Stimulated activated CD4-positive, alpha-beta T cell treated with anti-CD3 and anti-CD28 coated beads, TNF-alpha, amount 100 ng/mL, for 4 hours (primary cell): Measurements from ENCODE around the gene PHF14.

ENCODE experiments used
- DNase-seq, 3 experiments: peaks; one replicate each; pipeline ENCODE4 v3.0.0-alpha.2; 2020; ENCODE audit warnings: low read depth in 3 of 3

Gene PHF14

DNA sequence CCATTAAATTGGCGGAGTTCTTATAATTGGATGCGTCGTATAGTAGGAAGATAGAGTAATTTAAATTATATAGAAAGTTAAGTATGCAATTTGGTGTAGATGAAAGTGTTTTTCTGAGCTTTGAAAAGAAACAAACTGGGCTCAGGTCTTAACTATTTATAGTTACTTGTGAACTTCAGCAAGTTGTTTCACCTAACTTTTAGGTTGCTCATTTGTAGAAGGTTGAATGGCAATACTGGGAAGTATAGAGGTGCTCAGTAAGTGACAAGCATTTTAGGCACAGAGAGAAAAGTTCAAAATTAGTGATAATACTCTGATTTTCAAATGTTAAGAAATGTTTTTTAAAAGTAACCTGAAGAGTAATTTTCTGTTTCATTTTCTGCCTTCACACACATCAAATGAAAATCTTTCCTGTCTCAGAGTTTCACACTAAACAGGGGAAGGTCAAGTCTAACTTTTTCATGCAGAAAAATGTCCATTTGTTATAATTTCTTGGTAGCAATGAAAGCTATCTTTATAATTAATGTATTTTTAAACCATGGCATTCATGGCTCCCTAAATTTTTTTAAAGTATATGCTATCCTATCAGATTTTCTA, 146.5 kb downstream of the PHF14 start:
- DNase-seq, result no peak

- no peak for DNase-seq
These were observed 147.1 kb downstream of the PHF14 start for GRCh38 chr7:11120675-11121220.

DNA sequence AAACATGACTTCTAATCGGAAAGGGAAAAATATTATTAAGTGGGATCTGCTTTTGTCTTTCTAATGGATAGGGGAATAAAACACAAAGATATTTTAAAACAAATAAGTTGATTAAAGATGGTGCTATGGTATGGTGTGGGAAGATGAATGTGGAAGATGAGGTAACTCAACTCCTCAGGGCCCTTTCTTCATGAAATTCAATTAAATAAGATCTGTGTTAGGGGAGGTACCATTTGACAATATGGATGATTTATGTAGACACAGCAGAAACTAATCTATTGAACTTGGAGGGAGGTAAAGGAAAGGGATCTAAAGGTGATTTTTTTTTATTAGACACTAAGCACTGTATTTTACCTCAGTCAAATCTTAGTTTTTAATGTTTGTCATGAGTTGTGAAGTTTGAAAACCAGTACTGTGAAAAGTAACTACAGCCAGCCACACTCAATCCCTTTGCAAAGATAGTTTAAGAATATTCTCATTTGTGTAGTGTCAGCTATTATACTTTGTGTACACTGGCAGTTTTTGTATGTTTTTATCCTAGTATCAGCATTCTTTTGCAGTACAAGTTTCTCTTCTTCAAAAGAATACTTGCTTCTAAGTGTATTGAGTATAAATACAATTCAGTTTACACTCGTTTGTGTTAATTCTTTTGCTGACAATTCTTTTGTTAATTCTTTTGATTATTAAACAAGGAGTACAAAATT, 151.3 kb downstream of the PHF14 start:
- no peak for DNase-seq

DNA sequence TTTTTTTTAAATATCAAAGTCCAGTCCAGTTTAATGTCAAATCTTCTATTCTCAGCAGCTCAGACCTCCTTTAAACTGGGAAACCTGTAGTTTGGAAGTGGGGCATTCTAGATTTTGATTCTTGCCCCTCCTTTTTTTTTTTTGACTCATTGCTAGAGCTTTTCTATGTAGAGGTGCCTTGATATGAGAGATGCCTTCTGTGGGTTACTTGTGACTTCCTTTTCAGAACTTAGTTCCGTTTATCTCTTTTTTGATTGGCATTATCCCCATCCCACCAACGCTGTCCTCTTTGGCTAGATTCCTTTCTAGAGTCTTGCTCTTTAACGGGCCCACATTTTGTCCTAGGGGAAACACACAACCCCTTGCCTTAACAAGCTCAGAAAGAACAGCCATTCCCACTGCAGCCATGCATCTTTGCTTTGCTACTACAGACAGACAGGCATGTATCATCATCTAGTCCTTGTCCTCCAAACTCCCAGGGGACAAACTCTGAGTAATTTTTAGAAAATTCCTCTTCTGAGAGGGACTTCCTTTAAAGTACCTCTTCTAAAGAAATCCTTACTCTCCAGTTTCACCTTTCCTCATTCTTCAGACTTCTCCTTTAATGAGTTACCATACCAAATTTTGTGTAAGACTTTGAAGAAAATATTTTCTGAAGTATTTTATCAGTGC, 153.6 kb downstream of the PHF14 start:
- DNase-seq, result no peak

DNA sequence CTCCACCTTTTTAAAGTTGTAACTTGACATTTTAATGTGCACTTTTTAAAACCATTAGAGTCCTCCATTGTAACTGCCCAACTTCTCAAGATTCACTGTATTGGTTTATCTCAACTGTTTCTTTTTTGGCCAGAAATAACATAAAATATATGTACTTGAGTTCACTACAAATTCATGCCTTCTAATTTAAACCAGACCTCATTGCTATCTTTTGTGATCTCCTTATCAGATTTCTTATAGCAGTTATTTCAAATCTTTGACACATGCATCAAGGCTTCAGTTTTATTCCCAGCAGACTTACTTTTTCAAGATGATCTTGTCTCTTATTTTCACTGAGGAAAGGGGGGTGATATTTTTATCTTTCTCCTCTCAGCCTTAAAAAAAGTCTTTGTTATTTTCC, 154.3 kb downstream of the PHF14 start:
- no peak for DNase-seq

- no peak for DNase-seq
These were observed 154.8 kb downstream of the PHF14 start for GRCh38 chr7:11128498-11128897.

GRCh38 chr7:11130012-11130411, 156.3 kb downstream of the PHF14 start:
- no peak for DNase-seq

DNA sequence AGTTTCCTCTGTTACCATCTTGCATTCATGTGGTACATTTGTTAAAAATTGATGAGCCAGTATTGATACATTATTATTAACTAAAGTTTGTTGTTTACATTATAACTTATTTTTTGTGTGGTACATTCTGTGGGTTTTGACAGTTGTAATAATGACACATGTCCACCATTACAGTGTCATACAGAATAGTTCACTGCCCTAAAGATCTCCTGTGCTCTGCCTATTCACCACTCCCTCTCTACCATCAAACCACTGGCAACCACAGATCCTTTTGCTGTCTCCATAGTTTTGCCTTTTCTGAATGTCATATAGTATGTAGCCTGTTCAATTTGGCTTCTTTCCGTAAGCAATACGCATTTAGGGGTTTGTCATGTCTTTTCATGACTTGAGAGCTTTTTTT, 156.9 kb downstream of the PHF14 start:
- DNase-seq, result no peak

- no peak for DNase-seq
These were observed 159.8 kb downstream of the PHF14 start for GRCh38 chr7:11133436-11133959.

GRCh38 chr7:11135573-11135972, 161.9 kb downstream of the PHF14 start:
- DNase-seq, result no peak

- no peak for DNase-seq
These were observed 167.9 kb downstream of the PHF14 start for GRCh38 chr7:11141541-11141940.

DNA sequence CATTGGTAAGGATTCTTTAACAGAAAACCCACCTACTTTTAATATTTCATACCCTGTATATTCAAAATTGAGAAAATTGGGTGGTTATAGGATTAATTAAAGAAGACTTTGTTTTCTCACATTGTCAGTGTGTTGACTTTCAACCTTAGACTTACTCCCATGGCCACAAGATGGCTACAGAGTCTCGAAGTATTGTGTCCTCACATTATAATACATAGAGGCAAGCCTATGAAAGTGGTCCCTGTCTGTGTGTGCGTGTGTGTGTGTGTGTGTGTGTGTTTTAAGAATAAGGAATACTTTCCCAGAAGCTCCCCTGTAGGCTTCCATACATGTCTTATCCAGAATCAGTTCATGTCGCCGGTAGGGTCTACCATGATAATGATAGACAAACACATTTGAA, 180.0 kb downstream of the PHF14 start:
- no peak for DNase-seq

GRCh38 chr7:11155883-11156282, 182.2 kb downstream of the PHF14 start:
- no peak for DNase-seq

- no peak for DNase-seq
These were observed 187.8 kb downstream of the PHF14 start for GRCh38 chr7:11161499-11161898.

DNA sequence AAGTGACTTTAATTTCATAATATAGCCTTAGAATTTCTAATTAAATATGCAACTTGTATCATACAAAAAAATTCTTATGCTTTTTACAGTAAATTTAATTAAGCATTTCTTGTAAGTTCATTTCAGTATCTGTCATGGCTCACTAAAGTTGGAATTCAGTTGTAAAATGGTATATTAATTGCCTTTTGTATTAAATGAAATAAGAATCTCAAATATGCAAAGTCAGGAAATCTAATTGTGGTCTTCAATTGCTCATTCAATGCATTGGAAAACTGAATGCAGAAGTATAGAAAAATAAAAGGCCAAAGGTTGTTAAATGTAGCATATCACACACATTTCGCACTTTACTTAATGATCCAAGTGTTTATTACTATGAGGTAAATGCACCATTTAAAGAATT, 189.5 kb downstream of the PHF14 start:
- DNase-seq, result no peak

- DNase-seq, result no peak
These were observed 192.4 kb downstream of the PHF14 start for GRCh38 chr7:11166051-11166450.

DNA sequence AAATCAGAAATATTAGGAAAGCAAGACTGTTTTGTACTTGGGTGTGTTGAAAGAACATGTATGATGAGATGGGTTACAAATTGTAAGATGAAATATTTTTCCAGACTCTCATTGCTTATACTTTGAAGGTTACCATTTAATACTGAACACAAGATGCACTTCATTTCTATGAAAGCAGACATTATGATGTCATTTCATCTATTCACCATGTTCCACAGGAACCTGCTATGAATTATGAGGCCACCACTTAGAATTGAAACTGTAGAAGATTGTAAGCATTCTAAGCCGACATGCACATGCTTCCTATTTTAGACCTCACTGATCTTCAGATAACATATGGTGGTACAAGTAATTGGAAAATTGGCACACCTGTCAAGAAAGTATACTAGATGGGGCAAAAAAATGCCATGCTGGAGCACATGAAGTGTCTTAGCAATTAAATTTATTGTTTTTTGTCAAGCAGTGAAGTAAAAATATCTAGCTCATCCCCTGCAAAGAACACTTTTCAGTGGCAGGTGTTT, 195.0 kb downstream of the PHF14 start:
- DNase-seq, result no peak

DNA sequence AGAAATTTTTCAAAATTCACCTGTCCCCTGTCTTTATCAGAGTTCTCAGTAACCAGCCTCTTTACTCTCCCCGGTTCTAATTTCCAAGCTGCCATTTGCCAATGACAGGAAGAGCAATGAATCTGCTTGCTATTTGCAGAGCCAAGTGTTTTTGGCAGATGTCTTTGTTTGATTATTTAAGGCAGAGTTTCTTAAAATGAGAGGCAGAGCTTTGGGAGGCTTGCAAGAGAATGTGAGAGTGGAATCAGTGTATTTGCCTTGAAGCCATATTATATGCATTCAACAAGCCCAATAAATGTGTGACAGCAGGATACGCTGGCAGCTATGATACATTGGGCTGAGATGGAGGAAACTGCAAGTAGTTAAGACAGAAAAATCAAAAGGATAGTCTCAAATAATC, 196.5 kb downstream of the PHF14 start:
- no peak for DNase-seq

GRCh38 chr7:11170863-11171568, 197.3 kb downstream of the PHF14 start:
- DNase-seq, result no peak

GRCh38 chr7:11171569-11172192, 198.0 kb downstream of the PHF14 start:
- DNase-seq, result no peak

DNA sequence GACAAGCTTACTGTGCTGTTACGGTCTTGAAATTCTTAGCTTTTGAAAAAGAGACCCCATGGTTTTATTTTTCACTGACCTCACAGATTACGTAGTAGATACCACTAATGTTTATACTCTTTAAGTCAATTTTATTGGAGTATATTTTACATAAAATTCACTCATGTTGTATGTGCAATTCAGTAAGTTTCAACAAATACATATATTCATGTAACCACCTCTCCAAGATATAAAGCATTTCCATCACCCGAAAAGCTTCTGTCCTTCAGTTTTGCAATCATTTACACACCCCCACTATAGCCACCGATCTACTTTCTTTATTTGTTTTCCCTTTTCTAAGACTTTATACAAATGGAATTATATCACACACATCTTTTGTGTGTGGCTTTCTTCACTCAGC, 199.2 kb downstream of the PHF14 start:
- no peak for DNase-seq
